GM19193 (cell line): ENCODE data around the gene ABR.

Source experiments
- POLR2A ChIP-seq: IDR thresholded peaks from 4 replicates; pipeline ENCODE4 v1.6.1; 2011; ENCODE audit not compliant: insufficient read depth, insufficient read length; ENCODE audit errors: extremely low read depth

The ABR gene

GRCh38 chr17:1186214-1186820 lies 6.5 kb upstream of the ABR start:
- TF ChIP-seq POLR2A, result no peak

- TF ChIP-seq POLR2A, result no peak
These were observed 3.5 kb upstream of the ABR start for GRCh38 chr17:1183171-1183873.

DNA sequence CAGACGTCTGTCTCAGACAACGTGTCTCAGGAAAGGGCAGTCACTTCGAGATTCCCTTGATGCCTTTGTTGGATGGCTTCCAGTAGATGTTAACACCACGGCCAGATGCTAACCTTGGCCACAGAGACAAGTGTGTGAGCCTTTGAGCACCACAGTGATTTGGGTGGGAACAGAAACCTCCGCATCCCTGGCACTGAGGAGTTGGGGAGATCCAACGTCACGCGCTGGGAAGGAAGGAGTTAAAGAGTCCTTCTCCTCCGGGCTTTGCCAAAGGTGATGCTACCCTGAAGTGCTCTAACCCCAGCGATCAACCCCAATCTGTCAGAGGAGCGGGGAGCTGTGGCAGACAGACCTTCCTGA lies 3.0 kb upstream of the ABR start:
- TF ChIP-seq POLR2A, result no peak

DNA sequence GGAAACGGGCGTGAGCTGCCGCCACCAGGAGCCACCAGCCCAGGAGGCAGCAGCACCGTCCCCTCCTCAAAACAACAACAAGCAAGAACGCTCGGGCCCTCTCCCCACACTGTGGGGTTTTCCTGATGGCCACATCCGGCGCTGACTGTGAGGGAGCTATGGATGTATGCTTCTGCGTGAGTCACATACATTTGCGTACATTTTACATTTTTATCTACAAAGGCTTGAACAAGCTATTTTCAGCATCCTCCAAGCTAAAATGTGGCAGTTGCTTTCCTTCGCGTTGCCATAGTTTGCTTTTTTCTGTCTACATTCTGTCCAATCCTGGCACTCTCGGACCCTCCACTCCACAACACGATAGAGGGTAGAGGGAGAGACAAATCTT lies 2.0 kb upstream of the ABR start:
- peak; percentile 1 for TF ChIP-seq POLR2A

GRCh38 chr17:1180958-1181752 lies 1.4 kb upstream of the ABR start:
- TF ChIP-seq POLR2A, result no peak

DNA sequence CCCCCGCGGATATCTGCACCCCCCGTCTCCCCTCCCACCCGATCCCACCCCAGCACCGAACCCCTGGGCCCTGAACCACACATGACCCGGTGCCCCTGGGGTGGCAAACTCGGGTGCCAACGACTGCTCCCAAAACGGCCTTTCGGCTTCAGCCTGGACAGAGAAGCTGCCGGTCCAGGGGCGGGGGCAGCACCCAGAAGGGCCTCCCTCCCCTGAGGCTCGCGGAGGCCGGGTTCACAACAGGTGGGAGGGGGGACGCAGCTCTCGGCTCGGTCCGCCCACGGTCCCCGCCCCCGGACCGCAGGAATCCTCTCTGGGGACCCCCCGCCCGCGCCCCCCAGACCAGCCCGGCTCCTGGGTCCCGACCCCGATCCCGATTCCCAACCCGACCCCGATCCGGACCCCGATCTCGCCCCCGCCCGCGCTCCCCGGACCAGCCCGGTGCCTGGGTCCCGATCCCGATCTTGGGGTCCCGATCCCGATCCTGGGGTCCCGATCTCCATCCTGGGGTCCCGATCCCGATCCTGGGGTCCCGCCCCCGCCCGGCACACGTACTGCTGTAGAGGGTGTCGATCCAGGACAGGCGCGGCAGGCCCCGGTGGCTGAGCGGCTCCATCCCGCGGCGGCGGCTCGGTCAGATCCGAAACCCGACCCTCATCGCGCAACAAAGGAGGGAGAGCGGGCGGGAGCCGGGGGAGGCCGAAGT lies 516 bp downstream of the ABR start:
- TF ChIP-seq POLR2A, result no peak

DNA sequence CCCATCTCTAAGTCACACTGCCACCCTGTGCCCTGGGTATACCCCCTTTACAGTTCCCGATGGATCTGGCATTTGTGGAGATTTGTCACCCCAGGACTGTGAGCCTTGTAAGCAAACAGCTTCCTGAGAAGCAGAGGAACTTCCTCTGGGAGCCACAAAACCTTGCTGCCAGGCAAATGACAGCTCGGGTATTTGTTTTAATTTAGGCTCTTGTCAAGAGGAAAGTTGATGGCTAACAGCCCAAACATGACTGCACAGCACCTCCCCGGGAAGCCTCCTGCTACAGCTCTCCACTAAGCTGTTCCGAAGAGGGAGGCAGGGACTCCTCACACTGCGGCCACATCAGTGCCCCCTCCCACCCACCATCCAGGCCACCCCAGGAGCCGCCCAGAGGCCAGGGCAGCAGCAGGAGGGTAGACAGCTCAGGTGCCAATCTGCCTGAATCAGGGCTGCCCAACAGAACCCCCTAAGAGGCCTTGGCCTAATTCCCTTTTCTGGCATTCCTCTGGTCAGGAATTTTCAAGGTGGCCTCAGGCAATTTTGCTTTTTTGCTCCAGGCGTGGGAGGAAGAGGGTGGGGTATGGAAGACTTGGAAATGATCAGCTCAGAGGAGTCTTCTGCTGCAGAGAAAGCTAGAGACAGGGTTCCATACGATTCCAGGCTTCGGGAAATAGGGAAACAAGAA lies 2.6 kb downstream of the ABR start:
- no peak for TF ChIP-seq POLR2A

GRCh38 chr17:1174263-1174880 lies 5.4 kb downstream of the ABR start:
- TF ChIP-seq POLR2A, result no peak

GRCh38 chr17:1173432-1174262 lies 6.1 kb downstream of the ABR start:
- TF ChIP-seq POLR2A, result no peak

GRCh38 chr17:1171953-1172352 lies 7.8 kb downstream of the ABR start:
- TF ChIP-seq POLR2A, result no peak

DNA sequence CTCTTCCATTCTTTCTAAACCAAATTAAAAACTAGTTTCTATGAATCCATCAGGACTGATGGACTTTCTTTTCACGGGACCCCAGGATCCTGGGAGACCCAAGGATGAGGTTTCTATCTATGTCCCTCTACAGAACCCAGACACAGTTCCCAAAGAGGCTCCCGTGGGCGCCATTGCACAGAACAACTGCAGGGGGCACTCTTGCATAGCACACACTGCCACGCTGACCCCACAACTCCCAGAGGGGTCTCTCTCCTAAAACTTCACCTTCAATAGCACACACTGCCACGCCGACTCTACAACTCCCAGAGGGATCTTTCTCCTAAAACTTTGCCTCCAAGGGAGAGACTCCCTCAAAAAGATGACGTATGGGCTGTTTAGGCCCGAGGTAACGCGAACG lies 9.0 kb downstream of the ABR start:
- no peak for TF ChIP-seq POLR2A

DNA sequence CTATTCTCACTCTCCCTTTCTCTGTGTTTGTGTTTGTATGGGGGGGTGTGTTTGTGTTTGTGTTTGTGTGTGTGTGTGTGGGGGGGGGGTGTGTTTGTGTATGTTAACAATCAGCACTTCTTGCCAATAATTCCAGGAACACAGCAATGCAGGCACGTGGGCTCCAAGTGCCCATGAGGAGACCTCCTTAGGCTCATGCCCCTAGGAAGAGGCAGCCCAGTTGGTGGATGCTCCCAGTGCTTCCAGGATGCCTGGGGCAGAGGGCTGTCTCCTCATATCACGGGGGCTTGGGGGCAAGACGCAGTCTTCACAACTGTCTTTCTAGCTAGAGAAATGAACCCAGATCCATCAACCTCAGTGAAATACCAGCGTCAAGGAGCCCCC lies 9.9 kb downstream of the ABR start:
- TF ChIP-seq POLR2A, result no peak

GRCh38 chr17:1169221-1169928 lies 10.4 kb downstream of the ABR start:
- TF ChIP-seq POLR2A, result no peak

GRCh38 chr17:1168533-1169220 lies 11.1 kb downstream of the ABR start:
- no peak for TF ChIP-seq POLR2A
